Measurements from ENCODE around the gene FLNC. TPM values are rescaled to one million over a fixed set of nuclear protein-coding genes. Genes with fewer than 3 reads are reported as not detected.
A peak's percentile ranks its signal among the peaks of the same experiment; 100 is the strongest.

FLNC gene
- polyA plus RNA-seq, 1 of the 3 experiments (the other 2 are of a cell fraction): 43.7 TPM

GRCh38 chr7:128904381-128905197, 74.4 kb downstream of the FLNC start:
- H3K4me1 ChIP-seq (ENCODE audit: control insufficient read depth in 1 of 2, insufficient read depth in 2 of 2, low read depth in 1 of 2, low read length in 1 of 2): peaks cover 0 to 6% of the 10 kb centered on the region in 2 experiments; a peak in 1 of 4 replicates
- peak; percentile 87 for DNase-seq
- H3K4me3 ChIP-seq (ENCODE audit: low read depth in 2 of 2, low read length in 1 of 2): no peak overlapping the region
- no peaks in the 10 kb centered on the region for H3F3A ChIP-seq (replicated peaks; ENCODE audit: insufficient read depth)
- TF ChIP-seq POLR2AphosphoS5 (IDR thresholded peaks at IDR 0.05; ENCODE audit: low read depth, low read length) (no peak), MXI1 (IDR thresholded peaks at IDR 0.05; ENCODE audit: low read depth, low read length) (peak; percentile 52; the same call in 1 of the 2 replicates), RAD21 (IDR thresholded peaks at IDR 0.05; ENCODE audit: low read length) (peak; percentile 79), NRF1 (IDR thresholded peaks at IDR 0.05; ENCODE audit: low read depth, low read length) (no peak), GATA2 (CRISPR knock-in tag; IDR thresholded peaks at IDR 0.05) (no peak), GABPA (IDR thresholded peaks at IDR 0.05; ENCODE audit: low read depth) (no peak), FOSL2 (IDR thresholded peaks at IDR 0.05; ENCODE audit: borderline replicate concordance, low read depth) (no peak), RCOR1 (IDR thresholded peaks at IDR 0.05; ENCODE audit: low read length) (peak; percentile 27; the same call in 1 of the 2 replicates), FOXM1 (IDR thresholded peaks at IDR 0.05; ENCODE audit: low read depth) (no peak), JUND (IDR thresholded peaks at IDR 0.05) (no peak), ELF1 (IDR thresholded peaks at IDR 0.05) (no peak), RXRA (IDR thresholded peaks at IDR 0.05; ENCODE audit: borderline replicate concordance, low read depth) (no peak), MAX (IDR thresholded peaks at IDR 0.05; ENCODE audit: low read depth) (0 out of 2 replicates have a peak, but pooled peaks have one; percentile 47), TEAD4 (IDR thresholded peaks at IDR 0.05; ENCODE audit: borderline replicate concordance, insufficient read depth) (no peak), CTCF (IDR thresholded peaks at IDR 0.05) (peak; percentile 74), SMC3 (IDR thresholded peaks at IDR 0.05; ENCODE audit: low read depth, low read length) (peak; percentile 86), TCF12 (IDR thresholded peaks at IDR 0.05) (no peak)
- TF ChIP-seq, protein P1, sequence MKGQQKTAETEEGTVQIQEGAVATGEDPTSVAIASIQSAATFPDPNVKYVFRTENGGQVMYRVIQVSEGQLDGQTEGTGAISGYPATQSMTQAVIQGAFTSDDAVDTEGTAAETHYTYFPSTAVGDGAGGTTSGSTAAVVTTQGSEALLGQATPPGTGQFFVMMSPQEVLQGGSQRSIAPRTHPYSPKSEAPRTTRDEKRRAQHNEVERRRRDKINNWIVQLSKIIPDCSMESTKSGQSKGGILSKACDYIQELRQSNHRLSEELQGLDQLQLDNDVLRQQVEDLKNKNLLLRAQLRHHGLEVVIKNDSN (IDR thresholded peaks at IDR 0.05; ENCODE audit: borderline replicate concordance, low read depth): peak; percentile 72; the same call in 1 of the 2 replicates
- H3K4me2 ChIP-seq: no peak overlapping the region
- H3K9me2 ChIP-seq: no peaks in the 10 kb centered on the region
- H2AFZ ChIP-seq (ENCODE audit: low read depth): no peak overlapping the region
- no peaks in the 10 kb centered on the region for H3K36me3 ChIP-seq (replicated peaks in 1 of 2; ENCODE audit: control insufficient read depth in 1 of 2, insufficient read depth in 2 of 2, low read length in 1 of 2)
- H3K9ac ChIP-seq: no peak overlapping the region
- H3K27ac ChIP-seq (ENCODE audit: low read depth in 2 of 2, low read length in 1 of 2): no peak overlapping the region
- 37% methylated on average over 8 of the region's 8 CpGs for WGBS (ENCODE audit: low lambda C conversion rate)
- no peaks in the 10 kb centered on the region for H4K20me1 ChIP-seq (ENCODE audit: insufficient read depth)
- H3K79me2 ChIP-seq (ENCODE audit: insufficient read depth): no peaks in the 10 kb centered on the region
- H3K9me3 ChIP-seq: 0 out of 2 replicates have a peak, but pooled peaks cover under 1% of the 10 kb centered on the region
- ChIA-PET CTCF (interaction anchor here (0.8 to 9.2 kb wide), 21 partner anchors 10 to 557 kb away, joined by 3 to 137 read pairs (median 4); no protein-coding TSS in a partner anchor), POLR2A (no interaction called here)
- H3K27me3 ChIP-seq (ENCODE audit: insufficient read depth): 0 out of 2 replicates have a peak, but pooled peaks cover 8% of the 10 kb centered on the region

Data from SK-N-SH (cell line).